ENCODE measurements around the gene PDCL3. TPM values are rescaled to one million over a fixed set of nuclear protein-coding genes. Genes with fewer than 3 reads are reported as not detected.
A peak's percentile ranks its signal among the peaks of the same experiment; 100 is the strongest.

PDCL3 gene
- total RNA-seq (2022) (24.2 and 27.1 TPM in 2 replicates), Bru-seq, nascent RNA (percentile 59 among the genes with signal in this experiment), BruChase-seq, experiment 1, labeled RNA remaining after a 6-hour chase (percentile 74 among the genes with signal in this experiment), BruChase-seq, experiment 2, labeled RNA remaining after a 2-hour chase (percentile 58 among the genes with signal in this experiment)
- long read RNA-seq, transcript PDCL3-201 (6 exons, 1,337 nt): major isoform, 114 of 122 reads
- long read RNA-seq, partial matches to known transcripts: 3 of 122 reads
- long read RNA-seq, other reads (novel, unspliced or antisense): 5 of 122 reads

DNA sequence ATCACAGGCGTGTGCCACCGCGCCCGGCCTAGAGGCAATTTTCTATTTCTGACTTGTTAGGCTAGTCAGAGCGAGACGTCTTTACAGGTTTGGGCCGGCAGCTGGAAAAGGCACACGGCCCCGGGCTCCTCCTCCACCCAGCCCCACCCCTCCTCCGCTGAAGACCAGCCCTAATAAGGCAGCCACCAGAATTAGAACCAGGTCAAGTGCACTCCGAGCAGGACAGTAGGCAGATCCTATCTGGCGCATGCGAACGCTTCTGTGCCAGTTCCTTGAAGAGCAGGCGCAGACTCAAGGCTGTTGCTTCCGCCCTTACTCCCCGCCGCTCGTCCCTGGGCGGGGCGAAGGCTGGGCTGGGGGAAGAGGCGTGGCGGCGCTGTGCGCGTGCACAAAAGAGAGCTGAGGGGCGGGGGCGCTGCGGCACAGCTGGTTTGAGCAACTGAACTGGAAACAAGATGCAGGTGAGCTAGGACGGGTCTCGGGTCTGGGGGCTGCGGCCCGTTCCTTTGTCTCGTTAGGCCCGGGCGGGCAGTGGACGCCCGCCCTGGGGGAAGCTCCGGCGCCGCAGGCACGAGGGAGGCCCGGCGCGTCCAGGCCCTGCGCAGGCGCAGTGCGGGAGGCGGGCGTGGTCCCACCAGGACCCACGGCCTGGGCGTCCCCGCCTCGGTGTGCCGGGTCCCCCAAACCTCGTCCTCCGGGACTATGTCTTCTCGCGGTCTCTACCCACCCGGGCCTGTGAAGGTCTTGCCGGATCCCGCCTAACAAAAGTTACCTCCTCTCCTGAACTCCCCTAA lies at the start of gene PDCL3:
Gene PDCL3, plus strand, starts transcription at position 381 of the 794 bp plus-strand sequence. Its CDS starts 75 bp downstream, at position 456.
- intact Hi-C loops (cut with micrococcal nuclease): loop anchor here (10.0 kb wide), 1 partner anchor 138 kb away; no protein-coding TSS in a partner anchor
- no peaks in the 10 kb centered on the region for H3K9me3 Mint-ChIP-seq (ENCODE audit: unreplicated experiment)
- H3K36me3 Mint-ChIP-seq (ENCODE audit: insufficient read depth, unreplicated experiment): peaks cover 31% of the 10 kb centered on the region
- ChIA-PET POLR2A (interaction anchor here (0.5 to 2.0 kb wide), 24 partner anchors 9 to 1422 kb away, joined by 3 to 8 read pairs (median 3); partner anchors contain the start of genes C2orf15 and RPL31), CTCF (interaction anchor here (0.7 to 2.0 kb wide), 5 partner anchors 10 to 858 kb away, joined by 3 to 7 read pairs (median 4); no protein-coding TSS in a partner anchor)
- no TSS peak for BruUV-seq (replicated peaks)
- no peak for TF ChIP-seq CTCF (IDR thresholded peaks at IDR 0.05; ENCODE audit: unreplicated experiment)
- peak within 1 kb of the TSS; percentile 81 for H3K4me3 Mint-ChIP-seq (ENCODE audit: unreplicated experiment)
- no peaks in the 10 kb centered on the region for H3K27me3 Mint-ChIP-seq (ENCODE audit: insufficient read depth, unreplicated experiment)
- peak within 1 kb of the TSS; percentile 97 for H3K27ac Mint-ChIP-seq (ENCODE audit: low read depth, unreplicated experiment)
- H3K4me1 Mint-ChIP-seq (ENCODE audit: insufficient read depth, unreplicated experiment): no peaks in the 10 kb centered on the region
- DNase-seq (ENCODE audit: unreplicated experiment): peak; percentile 99

GRCh38 chr2:100513650-100514049 lies 49.1 kb upstream of the PDCL3 start:
- no peaks in the 10 kb centered on the region for H3K36me3 Mint-ChIP-seq (ENCODE audit: insufficient read depth, unreplicated experiment)
- no TSS peak for BruUV-seq (replicated peaks)
- ChIA-PET CTCF (interaction anchor here (0.6 kb wide), 1 partner anchor 451 kb away, joined by 3 read pairs; no protein-coding TSS in a partner anchor), POLR2A (no interaction called here)
- intact Hi-C loops (cut with micrococcal nuclease): no loop called here
- no peaks in the 10 kb centered on the region for H3K9me3 Mint-ChIP-seq (ENCODE audit: unreplicated experiment)
- no peaks in the 10 kb centered on the region for H3K27me3 Mint-ChIP-seq (ENCODE audit: insufficient read depth, unreplicated experiment)
- no peak for TF ChIP-seq CTCF (IDR thresholded peaks at IDR 0.05; ENCODE audit: unreplicated experiment)
- H3K27ac Mint-ChIP-seq (ENCODE audit: low read depth, unreplicated experiment): no peak overlapping the region
- no peak for DNase-seq (ENCODE audit: unreplicated experiment)
- no peaks in the 10 kb centered on the region for H3K4me1 Mint-ChIP-seq (ENCODE audit: insufficient read depth, unreplicated experiment)
- no peak overlapping the region for H3K4me3 Mint-ChIP-seq (ENCODE audit: unreplicated experiment)

DNA sequence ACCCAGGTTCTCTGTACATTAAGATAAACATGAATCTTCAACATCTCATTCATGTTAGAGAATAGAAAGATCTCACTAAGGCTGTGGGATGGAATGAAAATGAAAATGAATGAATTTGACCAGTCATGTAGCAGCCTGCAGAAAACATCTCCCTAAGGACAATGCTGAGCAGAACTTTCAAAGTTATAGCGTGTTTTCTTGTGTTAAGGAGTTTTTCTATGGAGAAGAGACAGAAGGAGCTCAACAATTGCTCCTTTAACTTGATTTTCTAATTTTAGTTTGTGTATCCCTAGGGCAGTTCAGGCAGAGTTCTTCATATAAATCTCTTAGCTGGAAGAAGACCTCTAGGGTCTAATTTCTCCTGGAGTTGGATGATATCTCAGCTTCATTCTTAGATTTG lies 45.2 kb upstream of the PDCL3 start:
- ChIA-PET POLR2A (no interaction called here), CTCF (interaction anchor here (0.5 to 0.6 kb wide), 3 partner anchors 18 to 911 kb away, joined by 3 read pairs; no protein-coding TSS in a partner anchor)
- Mint-ChIP-seq H3K9me3 (ENCODE audit: unreplicated experiment) (no peaks in the 10 kb centered on the region), H3K4me1 (ENCODE audit: insufficient read depth, unreplicated experiment) (peaks cover 8% of the 10 kb centered on the region), H3K27ac (ENCODE audit: low read depth, unreplicated experiment) (no peak overlapping the region), H3K4me3 (ENCODE audit: unreplicated experiment) (no peak overlapping the region), H3K27me3 (ENCODE audit: insufficient read depth, unreplicated experiment) (no peaks in the 10 kb centered on the region), H3K36me3 (ENCODE audit: insufficient read depth, unreplicated experiment) (no peaks in the 10 kb centered on the region)
- BruUV-seq (replicated peaks): no TSS peak
- no peak for DNase-seq (ENCODE audit: unreplicated experiment)
- no peak for TF ChIP-seq CTCF (IDR thresholded peaks at IDR 0.05; ENCODE audit: unreplicated experiment)
- intact Hi-C loops (cut with micrococcal nuclease): no loop called here

DNA sequence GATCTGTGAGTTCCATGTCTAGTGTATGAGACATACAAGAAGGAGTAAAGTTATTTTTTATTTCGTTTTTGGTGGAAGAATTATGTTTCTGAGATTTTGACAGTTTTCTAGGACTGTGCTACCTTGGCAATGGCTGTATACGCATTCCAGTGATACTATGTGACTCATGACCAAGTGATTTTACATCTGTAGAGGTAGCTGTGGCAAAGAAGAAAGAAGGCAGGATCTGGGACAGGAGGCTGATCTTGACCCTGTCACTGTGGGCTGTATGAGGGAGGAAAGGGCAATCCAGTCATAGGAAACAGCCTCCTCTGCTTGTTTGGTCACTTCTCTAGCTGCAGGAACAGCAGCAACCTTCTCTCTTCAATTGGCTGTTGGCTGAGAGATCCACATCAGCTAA lies 44.0 kb upstream of the PDCL3 start:
- Mint-ChIP-seq H3K9me3 (ENCODE audit: unreplicated experiment) (no peaks in the 10 kb centered on the region), H3K4me1 (ENCODE audit: insufficient read depth, unreplicated experiment) (peaks cover 8% of the 10 kb centered on the region), H3K27ac (ENCODE audit: low read depth, unreplicated experiment) (no peak overlapping the region), H3K36me3 (ENCODE audit: insufficient read depth, unreplicated experiment) (no peaks in the 10 kb centered on the region), H3K27me3 (ENCODE audit: insufficient read depth, unreplicated experiment) (no peaks in the 10 kb centered on the region), H3K4me3 (ENCODE audit: unreplicated experiment) (no peak overlapping the region)
- no TSS peak for BruUV-seq (replicated peaks)
- TF ChIP-seq CTCF (IDR thresholded peaks at IDR 0.05; ENCODE audit: unreplicated experiment): no peak
- ChIA-PET CTCF (interaction anchor here (0.7 kb wide), 1 partner anchor 420 kb away, joined by 3 read pairs; no protein-coding TSS in a partner anchor), POLR2A (no interaction called here)
- intact Hi-C loops (cut with micrococcal nuclease): no loop called here
- DNase-seq (ENCODE audit: unreplicated experiment): no peak
